Left forelimb (tissue), 1 donor: ENCODE results near the gene RASSF4.

Experiments
- DNase-seq: peaks from one replicate; pipeline ENCODE4 v3.0.0-alpha.2; 2018; ENCODE audit warnings: low spot score

Gene RASSF4

DNA sequence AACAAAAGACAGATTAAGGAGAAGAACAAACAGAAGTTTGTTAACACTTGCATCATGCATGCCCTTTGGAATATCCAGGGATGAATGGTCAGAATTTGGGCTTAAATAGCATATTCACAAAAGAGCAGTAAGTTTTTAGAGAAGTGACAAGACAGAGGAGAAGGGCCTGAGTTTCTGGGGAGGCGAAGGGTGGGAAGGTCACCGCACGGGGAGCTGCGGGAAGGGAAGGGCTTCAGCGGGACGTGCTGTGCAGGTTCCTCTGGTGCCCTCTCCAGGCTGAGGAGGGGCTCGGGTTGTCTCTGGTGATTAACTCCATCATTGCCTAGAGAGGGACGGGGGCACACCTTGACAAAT is 30.7 kb downstream of the RASSF4 start:
- DNase-seq: peak; percentile 64

GRCh38 chr10:44990965-44991364 is 31.4 kb downstream of the RASSF4 start:
- DNase-seq: no peak

GRCh38 chr10:44991571-44991970 is 32.0 kb downstream of the RASSF4 start:
- no peak for DNase-seq

- no peak for DNase-seq
Measured at GRCh38 chr10:44992070-44992731, 32.6 kb downstream of the RASSF4 start.

- DNase-seq: no peak
Measured at GRCh38 chr10:44992732-44993225, 33.2 kb downstream of the RASSF4 start.

- DNase-seq: no peak
Measured at GRCh38 chr10:44993226-44993921, 33.8 kb downstream of the RASSF4 start.

- DNase-seq: no peak
Measured at GRCh38 chr10:44993922-44994751, 34.5 kb downstream of the RASSF4 start.

DNA sequence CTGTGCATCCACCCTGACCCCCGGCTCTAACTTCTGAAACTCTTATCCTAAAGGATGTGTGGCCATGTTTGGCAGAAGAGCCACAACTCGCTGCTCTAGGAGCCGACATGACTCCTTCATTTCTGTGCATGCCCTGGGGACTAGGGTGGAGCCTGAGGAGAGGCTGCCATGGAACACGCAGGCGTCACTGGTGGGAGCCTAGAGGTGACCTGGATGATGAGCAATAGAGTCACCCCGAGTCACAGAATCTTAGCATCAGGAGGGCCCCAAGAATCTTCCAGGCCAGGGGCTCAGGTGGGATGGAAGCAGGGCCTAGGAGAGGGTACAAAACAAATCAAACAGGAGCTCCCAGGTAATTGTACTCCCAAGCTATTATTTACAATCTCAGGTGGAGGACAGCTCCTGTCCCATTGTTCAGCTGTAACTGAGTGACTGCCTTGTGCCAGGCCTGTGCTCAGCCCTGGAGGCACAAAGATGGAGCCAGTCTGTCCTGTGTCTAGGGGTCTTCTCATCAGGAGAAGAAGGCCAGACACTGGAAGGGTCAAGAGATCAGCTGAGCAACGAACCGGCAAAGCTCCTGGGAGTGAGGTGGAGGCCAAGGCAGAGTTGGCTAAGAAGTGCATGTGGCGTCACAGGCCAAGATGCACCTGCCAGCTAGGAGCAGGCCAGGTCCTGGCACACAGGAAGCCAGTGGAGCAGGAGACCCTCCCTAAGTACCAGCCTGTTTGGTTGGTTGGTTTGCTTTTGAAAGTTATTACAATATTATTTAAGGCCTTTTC is 35.3 kb downstream of the RASSF4 start:
- no peak for DNase-seq

- no peak for DNase-seq
Measured at GRCh38 chr10:44995581-44995913, 35.9 kb downstream of the RASSF4 start.

- no peak for DNase-seq
Measured at GRCh38 chr10:44995914-44996669, 36.5 kb downstream of the RASSF4 start.

- DNase-seq: no peak
Measured at GRCh38 chr10:44997105-44997748, 37.6 kb downstream of the RASSF4 start.

DNA sequence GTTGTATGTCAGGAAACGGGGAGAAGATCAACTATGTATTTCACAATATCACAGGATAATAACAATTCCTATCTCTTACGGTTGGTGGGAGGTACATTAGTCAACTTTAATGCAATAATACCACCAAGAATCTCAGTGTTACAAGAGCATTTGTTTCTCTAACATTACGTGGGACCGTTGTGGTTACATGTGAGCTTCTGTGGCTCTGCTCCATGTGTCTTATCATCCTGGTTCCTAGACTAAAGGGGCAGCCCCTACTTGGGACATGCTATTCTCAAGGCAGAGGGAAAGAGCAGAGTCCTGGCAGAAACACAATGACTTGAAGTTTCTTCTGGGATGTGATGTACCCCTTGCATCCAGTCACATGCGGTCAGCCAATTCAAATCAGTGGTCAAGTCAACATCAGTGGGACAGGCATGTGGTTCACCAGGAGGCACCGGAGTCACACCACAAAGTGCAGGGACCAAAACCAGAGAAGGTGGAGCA is 38.6 kb downstream of the RASSF4 start:
- DNase-seq: no peak

DNA sequence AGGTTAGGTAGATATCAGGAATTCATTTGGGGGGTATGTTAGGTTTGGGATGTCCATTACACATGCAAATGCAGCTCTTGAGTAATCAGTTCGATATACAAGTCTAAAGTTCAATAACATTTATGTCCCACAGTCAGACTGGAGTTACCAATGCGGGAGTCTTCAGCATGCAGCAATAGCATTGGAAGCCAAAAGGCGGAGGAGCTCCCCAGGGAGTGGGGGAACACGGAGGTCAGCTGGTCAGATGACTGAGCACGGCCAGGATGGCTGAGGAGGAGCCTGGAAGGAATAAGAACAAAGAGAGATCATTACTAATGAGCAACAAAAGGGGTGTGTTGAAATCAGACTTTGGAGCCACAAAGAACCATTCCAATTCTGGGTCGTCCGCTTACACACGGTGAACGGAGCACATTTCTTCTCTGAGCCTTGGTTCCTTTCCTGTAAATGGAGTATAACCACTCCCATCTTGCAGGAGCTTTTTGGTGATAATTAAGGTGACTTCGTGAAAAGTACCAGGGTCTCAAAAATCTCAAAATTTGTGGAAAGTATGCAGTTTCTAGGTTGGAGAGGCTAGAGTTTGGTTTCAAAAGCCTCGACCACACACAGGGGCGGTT is 40.6 kb downstream of the RASSF4 start:
- no peak for DNase-seq

- peak; percentile 89 for DNase-seq
Measured at GRCh38 chr10:45000752-45001380, 41.3 kb downstream of the RASSF4 start, which contains the start of gene ZNF22. ZNF22 (plus strand) TSS chr10:45000923; CDS start chr10:45003369, 2,446 bp downstream.

- DNase-seq: no peak
Measured at GRCh38 chr10:45001381-45002148, 42.0 kb downstream of the RASSF4 start.

- DNase-seq: no peak
Measured at GRCh38 chr10:45003432-45004000, 43.9 kb downstream of the RASSF4 start.

- DNase-seq: no peak
Measured at GRCh38 chr10:45004661-45005060, 45.1 kb downstream of the RASSF4 start.

DNA sequence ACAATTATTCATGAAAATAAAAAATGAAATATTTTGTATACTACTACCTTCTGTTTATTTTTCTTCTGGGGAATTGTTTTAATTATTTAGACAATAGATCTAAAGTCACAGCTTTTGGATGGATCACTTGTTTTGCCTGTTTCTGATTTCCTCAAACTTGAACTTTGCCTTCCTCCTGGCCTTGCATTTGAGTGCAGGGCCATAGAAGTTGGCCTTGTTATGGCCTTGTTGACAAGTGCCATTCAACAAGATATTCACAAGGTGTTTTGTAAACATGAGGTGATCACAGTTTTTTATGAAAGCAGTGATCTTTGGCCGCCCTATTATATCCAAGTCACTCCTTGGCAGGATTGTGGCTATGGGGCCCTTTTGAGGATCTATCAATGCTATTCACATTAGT is 45.7 kb downstream of the RASSF4 start:
- DNase-seq: no peak
